Measurements from ENCODE around the gene HIVEP1. TPM values are rescaled to one million over a fixed set of nuclear protein-coding genes. Genes with fewer than 3 reads are reported as not detected.
"Not testable (repeated sequence)": the region's sequence is repeated elsewhere in the genome, so short reads cannot be mapped to it uniquely, and the experiment has no call there.

The HIVEP1 gene
- total RNA-seq, 1 experiment from 2014 or later: 24.3 TPM

GRCh38 chr6:12102350-12102749, 90.2 kb downstream of the HIVEP1 start (continued):
- TF ChIP-seq ZBTB21 (CRISPR knock-in tag; IDR thresholded peaks at IDR 0.05; ENCODE audit: borderline replicate concordance) (no peak), ZNF423 (CRISPR knock-in tag; IDR thresholded peaks at IDR 0.05) (no peak)
- TF ChIP-seq, protein P1, sequence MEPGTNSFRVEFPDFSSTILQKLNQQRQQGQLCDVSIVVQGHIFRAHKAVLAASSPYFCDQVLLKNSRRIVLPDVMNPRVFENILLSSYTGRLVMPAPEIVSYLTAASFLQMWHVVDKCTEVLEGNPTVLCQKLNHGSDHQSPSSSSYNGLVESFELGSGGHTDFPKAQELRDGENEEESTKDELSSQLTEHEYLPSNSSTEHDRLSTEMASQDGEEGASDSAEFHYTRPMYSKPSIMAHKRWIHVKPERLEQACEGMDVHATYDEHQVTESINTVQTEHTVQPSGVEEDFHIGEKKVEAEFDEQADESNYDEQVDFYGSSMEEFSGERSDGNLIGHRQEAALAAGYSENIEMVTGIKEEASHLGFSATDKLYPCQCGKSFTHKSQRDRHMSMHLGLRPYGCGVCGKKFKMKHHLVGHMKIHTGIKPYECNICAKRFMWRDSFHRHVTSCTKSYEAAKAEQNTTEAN (CRISPR knock-in tag; IDR thresholded peaks at IDR 0.05): no peak

GRCh38 chr6:12103158-12103557, 91.0 kb downstream of the HIVEP1 start:
- no peak for ATAC-seq
- no peak overlapping the region for H3K4me3 Mint-ChIP-seq
- no peak overlapping the region for H3K27ac Mint-ChIP-seq
- POLR2A ChIA-PET: no interaction called here
- TF ChIP-seq, protein P2, sequence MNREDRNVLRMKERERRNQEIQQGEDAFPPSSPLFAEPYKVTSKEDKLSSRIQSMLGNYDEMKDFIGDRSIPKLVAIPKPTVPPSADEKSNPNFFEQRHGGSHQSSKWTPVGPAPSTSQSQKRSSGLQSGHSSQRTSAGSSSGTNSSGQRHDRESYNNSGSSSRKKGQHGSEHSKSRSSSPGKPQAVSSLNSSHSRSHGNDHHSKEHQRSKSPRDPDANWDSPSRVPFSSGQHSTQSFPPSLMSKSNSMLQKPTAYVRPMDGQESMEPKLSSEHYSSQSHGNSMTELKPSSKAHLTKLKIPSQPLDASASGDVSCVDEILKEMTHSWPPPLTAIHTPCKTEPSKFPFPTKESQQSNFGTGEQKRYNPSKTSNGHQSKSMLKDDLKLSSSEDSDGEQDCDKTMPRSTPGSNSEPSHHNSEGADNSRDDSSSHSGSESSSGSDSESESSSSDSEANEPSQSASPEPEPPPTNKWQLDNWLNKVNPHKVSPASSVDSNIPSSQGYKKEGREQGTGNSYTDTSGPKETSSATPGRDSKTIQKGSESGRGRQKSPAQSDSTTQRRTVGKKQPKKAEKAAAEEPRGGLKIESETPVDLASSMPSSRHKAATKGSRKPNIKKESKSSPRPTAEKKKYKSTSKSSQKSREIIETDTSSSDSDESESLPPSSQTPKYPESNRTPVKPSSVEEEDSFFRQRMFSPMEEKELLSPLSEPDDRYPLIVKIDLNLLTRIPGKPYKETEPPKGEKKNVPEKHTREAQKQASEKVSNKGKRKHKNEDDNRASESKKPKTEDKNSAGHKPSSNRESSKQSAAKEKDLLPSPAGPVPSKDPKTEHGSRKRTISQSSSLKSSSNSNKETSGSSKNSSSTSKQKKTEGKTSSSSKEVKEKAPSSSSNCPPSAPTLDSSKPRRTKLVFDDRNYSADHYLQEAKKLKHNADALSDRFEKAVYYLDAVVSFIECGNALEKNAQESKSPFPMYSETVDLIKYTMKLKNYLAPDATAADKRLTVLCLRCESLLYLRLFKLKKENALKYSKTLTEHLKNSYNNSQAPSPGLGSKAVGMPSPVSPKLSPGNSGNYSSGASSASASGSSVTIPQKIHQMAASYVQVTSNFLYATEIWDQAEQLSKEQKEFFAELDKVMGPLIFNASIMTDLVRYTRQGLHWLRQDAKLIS (CRISPR knock-in tag; IDR thresholded peaks at IDR 0.05; ENCODE audit: borderline replicate concordance): no peak
- TF ChIP-seq, protein P3, sequence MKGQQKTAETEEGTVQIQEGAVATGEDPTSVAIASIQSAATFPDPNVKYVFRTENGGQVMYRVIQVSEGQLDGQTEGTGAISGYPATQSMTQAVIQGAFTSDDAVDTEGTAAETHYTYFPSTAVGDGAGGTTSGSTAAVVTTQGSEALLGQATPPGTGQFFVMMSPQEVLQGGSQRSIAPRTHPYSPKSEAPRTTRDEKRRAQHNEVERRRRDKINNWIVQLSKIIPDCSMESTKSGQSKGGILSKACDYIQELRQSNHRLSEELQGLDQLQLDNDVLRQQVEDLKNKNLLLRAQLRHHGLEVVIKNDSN (CRISPR knock-in tag; IDR thresholded peaks at IDR 0.05): no peak
- H3K9me3 Mint-ChIP-seq: peaks cover 8% of the 10 kb centered on the region
- CTCF ChIA-PET: interaction anchor here (1.0 kb wide), 1 partner anchor 27 kb away, joined by 3 read pairs; no protein-coding TSS in a partner anchor
- 0 out of 2 replicates have a peak, but pooled peaks cover 7% of the 10 kb centered on the region for H3K4me1 Mint-ChIP-seq
- DNase-seq (ENCODE audit: low spot score): no peak
- H3K27me3 Mint-ChIP-seq (ENCODE audit: low read depth): no peaks in the 10 kb centered on the region
- peaks cover 11% of the 10 kb centered on the region for H3K36me3 Mint-ChIP-seq

DNA sequence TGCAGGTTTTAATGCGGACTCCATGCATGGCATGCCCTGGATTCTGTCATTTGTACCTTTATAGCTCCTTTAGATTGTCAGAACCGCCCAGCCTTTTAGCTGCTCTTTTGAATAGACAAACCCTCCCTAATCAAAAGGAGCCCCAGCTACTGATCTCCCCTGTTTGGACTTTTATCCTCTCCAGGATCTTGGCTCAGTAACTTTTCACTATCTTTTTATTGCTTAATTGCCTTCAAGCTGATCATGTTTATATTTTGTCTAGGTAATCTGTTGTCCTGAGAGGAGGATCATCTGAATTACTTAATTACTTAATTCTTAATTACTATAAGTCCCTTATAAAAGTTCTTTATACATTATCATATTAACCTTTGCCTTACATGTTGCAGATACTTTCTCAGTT, 93.2 kb downstream of the HIVEP1 start:
- DNase-seq (ENCODE audit: low spot score) (no peak), ATAC-seq (no peak)
- Mint-ChIP-seq H3K4me3 (no peak overlapping the region), H3K27ac (no peak overlapping the region), H3K9me3 (peaks cover 8% of the 10 kb centered on the region), H3K4me1 (peaks cover 3% of the 10 kb centered on the region; the same call in 1 of the 2 replicates), H3K27me3 (ENCODE audit: low read depth) (no peaks in the 10 kb centered on the region), H3K36me3 (peaks cover 21% of the 10 kb centered on the region)
- POLR2A ChIA-PET: interaction anchor here (0.8 kb wide), 1 partner anchor 192 kb away, joined by 3 read pairs; no protein-coding TSS in a partner anchor
- CTCF ChIA-PET: no interaction called here
- TF ChIP-seq ZNF219 (CRISPR knock-in tag; IDR thresholded peaks at IDR 0.05; ENCODE audit: borderline replicate concordance) (no peak), ATF3 (CRISPR knock-in tag; conservative IDR thresholded peaks at IDR 0.05) (no peak), GTF2I (CRISPR knock-in tag; conservative IDR thresholded peaks at IDR 0.05) (no peak), ZNF138 (CRISPR knock-in tag; conservative IDR thresholded peaks at IDR 0.05) (no peak), ELF4 (CRISPR knock-in tag; IDR thresholded peaks at IDR 0.05; ENCODE audit: low read depth) (no peak)
- TF ChIP-seq, protein P2 (CRISPR knock-in tag; IDR thresholded peaks at IDR 0.05; ENCODE audit: borderline replicate concordance): no peak
- TF ChIP-seq, protein P4, sequence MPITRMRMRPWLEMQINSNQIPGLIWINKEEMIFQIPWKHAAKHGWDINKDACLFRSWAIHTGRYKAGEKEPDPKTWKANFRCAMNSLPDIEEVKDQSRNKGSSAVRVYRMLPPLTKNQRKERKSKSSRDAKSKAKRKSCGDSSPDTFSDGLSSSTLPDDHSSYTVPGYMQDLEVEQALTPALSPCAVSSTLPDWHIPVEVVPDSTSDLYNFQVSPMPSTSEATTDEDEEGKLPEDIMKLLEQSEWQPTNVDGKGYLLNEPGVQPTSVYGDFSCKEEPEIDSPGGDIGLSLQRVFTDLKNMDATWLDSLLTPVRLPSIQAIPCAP (CRISPR knock-in tag; IDR thresholded peaks at IDR 0.05): no peak
- TF ChIP-seq, protein P5, sequence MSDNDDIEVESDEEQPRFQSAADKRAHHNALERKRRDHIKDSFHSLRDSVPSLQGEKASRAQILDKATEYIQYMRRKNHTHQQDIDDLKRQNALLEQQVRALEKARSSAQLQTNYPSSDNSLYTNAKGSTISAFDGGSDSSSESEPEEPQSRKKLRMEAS (CRISPR knock-in tag; IDR thresholded peaks at IDR 0.05): no peak
- TF ChIP-seq, protein P6, sequence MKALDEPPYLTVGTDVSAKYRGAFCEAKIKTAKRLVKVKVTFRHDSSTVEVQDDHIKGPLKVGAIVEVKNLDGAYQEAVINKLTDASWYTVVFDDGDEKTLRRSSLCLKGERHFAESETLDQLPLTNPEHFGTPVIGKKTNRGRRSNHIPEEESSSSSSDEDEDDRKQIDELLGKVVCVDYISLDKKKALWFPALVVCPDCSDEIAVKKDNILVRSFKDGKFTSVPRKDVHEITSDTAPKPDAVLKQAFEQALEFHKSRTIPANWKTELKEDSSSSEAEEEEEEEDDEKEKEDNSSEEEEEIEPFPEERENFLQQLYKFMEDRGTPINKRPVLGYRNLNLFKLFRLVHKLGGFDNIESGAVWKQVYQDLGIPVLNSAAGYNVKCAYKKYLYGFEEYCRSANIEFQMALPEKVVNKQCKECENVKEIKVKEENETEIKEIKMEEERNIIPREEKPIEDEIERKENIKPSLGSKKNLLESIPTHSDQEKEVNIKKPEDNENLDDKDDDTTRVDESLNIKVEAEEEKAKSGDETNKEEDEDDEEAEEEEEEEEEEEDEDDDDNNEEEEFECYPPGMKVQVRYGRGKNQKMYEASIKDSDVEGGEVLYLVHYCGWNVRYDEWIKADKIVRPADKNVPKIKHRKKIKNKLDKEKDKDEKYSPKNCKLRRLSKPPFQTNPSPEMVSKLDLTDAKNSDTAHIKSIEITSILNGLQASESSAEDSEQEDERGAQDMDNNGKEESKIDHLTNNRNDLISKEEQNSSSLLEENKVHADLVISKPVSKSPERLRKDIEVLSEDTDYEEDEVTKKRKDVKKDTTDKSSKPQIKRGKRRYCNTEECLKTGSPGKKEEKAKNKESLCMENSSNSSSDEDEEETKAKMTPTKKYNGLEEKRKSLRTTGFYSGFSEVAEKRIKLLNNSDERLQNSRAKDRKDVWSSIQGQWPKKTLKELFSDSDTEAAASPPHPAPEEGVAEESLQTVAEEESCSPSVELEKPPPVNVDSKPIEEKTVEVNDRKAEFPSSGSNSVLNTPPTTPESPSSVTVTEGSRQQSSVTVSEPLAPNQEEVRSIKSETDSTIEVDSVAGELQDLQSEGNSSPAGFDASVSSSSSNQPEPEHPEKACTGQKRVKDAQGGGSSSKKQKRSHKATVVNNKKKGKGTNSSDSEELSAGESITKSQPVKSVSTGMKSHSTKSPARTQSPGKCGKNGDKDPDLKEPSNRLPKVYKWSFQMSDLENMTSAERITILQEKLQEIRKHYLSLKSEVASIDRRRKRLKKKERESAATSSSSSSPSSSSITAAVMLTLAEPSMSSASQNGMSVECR (CRISPR knock-in tag; IDR thresholded peaks at IDR 0.05; ENCODE audit: borderline replicate concordance): no peak

- H3K4me1 Mint-ChIP-seq: peaks cover 27% of the 10 kb centered on the region
- POLR2A ChIA-PET; H3K9me3 Mint-ChIP-seq; ATAC-seq; CTCF ChIA-PET; DNase-seq (ENCODE audit: low spot score); H3K27me3 Mint-ChIP-seq (ENCODE audit: low read depth); H3K27ac Mint-ChIP-seq; H3K4me3 Mint-ChIP-seq: not testable (repeated sequence)
- peaks cover 28% of the 10 kb centered on the region for H3K36me3 Mint-ChIP-seq
Measured at GRCh38 chr6:12108376-12108775, 96.3 kb downstream of the HIVEP1 start.

All from WTC11 (cell line).